IPS DF 4.7 (cell line): Measurements from ENCODE around the gene MTSS2.

Experiments used
- DNase-seq: peaks from one replicate; pipeline ENCODE4 v3.0.0-alpha.2; 2013; ENCODE audit warnings: low spot score; ENCODE audit errors: extremely low read depth

The MTSS2 gene

GRCh38 chr16:70715055-70715858, 29.4 kb upstream of the MTSS2 start:
- DNase-seq: no peak

GRCh38 chr16:70714581-70715054, 28.8 kb upstream of the MTSS2 start:
- no peak for DNase-seq

GRCh38 chr16:70713824-70714223, 28.0 kb upstream of the MTSS2 start:
- DNase-seq: no peak

- no peak for DNase-seq
Observed at GRCh38 chr16:70713342-70713741, 27.5 kb upstream of the MTSS2 start.

- DNase-seq: no peak
Observed at GRCh38 chr16:70712942-70713341, 27.1 kb upstream of the MTSS2 start.

- DNase-seq: no peak
Observed at GRCh38 chr16:70712359-70712758, 26.5 kb upstream of the MTSS2 start.

- DNase-seq: no peak
Observed at GRCh38 chr16:70711211-70712031, 25.6 kb upstream of the MTSS2 start.

- no peak for DNase-seq
Observed at GRCh38 chr16:70710422-70711210, 24.8 kb upstream of the MTSS2 start.

- DNase-seq: no peak
Observed at GRCh38 chr16:70709942-70710341, 24.1 kb upstream of the MTSS2 start.

GRCh38 chr16:70709457-70709856, 23.6 kb upstream of the MTSS2 start:
- no peak for DNase-seq

GRCh38 chr16:70708366-70709246, 22.8 kb upstream of the MTSS2 start:
- DNase-seq: no peak

- no peak for DNase-seq
Observed at GRCh38 chr16:70706948-70707465, 21.2 kb upstream of the MTSS2 start.

- DNase-seq: no peak
Observed at GRCh38 chr16:70705056-70705455, 19.2 kb upstream of the MTSS2 start.

- DNase-seq: no peak
Observed at GRCh38 chr16:70704586-70704985, 18.7 kb upstream of the MTSS2 start.

GRCh38 chr16:70703835-70704381, 18.1 kb upstream of the MTSS2 start:
- no peak for DNase-seq

GRCh38 chr16:70703041-70703834, 17.4 kb upstream of the MTSS2 start:
- DNase-seq: no peak

- DNase-seq: no peak
Observed at GRCh38 chr16:70702624-70703023, 16.8 kb upstream of the MTSS2 start.

GRCh38 chr16:70701998-70702397, 16.1 kb upstream of the MTSS2 start:
- DNase-seq: no peak

- no peak for DNase-seq
Observed at GRCh38 chr16:70701596-70701995, 15.7 kb upstream of the MTSS2 start.
